GM19463 (cell line): ENCODE measurements around the gene PRMT1.
"Not testable (repeated sequence)": the region's sequence is repeated elsewhere in the genome, so short reads cannot be mapped to it uniquely, and the experiment has no call there.

Experiments used
- ATAC-seq: cut with Tn5 transposase; IDR thresholded peaks from one replicate; pipeline ENCODE4 v1.9.1; 2021; ENCODE audit warnings: mild to moderate bottlenecking, moderate library complexity; ENCODE audit not compliant: unreplicated experiment

PRMT1 gene

DNA sequence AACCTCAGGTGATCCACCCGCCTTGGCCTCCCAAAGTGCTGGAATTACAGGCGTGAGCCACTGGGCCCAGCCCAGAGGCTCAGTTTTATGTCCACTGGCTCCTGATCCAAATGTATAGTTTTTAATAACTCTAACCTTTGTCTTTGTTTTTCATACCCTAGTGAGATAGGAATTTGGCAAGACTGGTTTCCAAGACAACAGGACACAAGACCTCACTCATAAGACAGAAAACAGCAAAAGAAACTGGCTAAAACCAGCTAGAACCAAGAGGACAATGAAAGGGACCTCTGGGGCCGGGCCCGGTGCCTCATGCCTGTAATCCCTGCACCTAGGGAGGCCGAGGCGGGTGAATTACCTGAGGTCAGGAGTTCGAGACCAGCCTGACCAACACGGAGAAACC lies 41.4 kb downstream of the PRMT1 start:
- no peak for ATAC-seq

DNA sequence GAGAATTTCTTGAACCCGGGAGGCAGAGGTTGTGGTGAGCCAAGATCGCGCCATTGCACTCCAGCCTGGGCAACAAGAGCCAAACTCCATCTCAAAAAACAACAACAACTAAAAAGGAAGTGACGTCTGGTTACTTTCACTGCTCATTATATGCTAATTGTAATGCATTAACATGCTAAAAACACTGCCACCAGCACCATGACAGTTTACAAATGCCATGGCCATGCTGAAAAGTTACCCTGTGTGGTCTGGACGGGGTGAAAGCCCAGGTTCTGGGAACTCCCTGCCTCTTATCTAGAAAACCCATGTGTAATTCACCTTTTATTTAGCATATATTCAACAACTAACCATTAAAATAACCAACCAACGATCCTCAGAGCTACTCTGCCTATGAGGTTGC lies 41.9 kb downstream of the PRMT1 start:
- no peak for ATAC-seq

DNA sequence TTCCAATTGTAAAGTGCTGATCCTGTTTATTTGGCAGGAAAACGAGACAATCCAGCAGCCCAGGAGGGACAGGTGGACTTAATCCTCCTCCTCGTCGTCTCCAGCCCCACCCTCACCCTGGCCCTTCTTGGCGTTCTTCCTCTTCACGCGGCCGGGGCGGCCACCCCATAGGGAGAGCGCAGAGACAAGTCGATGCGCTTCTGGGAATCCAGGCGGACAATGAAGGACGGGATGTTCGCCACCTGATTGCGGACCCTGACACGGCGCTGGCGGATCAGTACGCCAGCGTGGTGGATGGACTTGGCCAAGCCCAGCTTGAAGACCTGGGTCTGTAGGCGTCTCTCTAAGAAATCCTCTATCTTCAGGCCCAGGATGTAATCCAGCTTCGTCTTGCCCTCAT lies 42.3 kb downstream of the PRMT1 start:
- not testable (repeated sequence) for ATAC-seq

DNA sequence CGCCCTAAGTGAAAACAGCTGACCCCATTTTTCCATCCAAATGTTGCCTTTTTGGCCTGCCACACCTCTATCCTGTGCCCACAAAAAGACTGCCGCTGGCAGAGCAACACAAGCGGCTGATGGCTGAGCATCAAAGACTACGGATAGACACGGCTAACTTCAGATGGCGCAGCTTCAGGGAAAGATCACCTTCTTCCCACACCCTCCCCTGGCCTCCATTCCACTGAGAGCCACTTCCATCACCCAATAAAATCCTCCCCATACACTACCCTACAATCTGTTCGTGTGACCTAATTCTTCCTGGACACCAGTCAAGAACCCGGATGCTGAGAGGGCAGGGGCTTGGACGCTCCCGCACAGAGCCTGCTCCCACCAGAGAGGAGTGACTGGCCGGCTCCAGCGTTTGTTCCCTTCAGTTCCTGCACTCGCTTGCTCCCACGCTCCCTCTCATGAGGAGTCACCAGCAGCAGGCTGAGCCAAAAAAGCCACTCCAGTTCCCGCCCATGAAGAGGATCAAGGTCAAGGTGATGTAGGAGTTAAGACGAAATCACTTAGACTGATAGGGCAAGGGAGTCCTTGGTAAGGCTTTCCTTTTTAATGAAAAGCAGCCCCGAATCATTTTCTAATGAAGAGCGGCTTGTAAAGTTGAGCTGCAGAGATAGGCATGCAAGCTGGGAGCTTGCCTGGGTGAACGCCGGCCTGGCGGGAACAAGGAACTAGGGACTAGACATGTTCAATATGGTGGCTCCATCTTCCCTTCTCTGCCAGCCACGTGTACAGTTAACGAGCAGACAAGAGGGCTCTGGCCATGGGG lies 50.4 kb downstream of the PRMT1 start:
- ATAC-seq: no peak

DNA sequence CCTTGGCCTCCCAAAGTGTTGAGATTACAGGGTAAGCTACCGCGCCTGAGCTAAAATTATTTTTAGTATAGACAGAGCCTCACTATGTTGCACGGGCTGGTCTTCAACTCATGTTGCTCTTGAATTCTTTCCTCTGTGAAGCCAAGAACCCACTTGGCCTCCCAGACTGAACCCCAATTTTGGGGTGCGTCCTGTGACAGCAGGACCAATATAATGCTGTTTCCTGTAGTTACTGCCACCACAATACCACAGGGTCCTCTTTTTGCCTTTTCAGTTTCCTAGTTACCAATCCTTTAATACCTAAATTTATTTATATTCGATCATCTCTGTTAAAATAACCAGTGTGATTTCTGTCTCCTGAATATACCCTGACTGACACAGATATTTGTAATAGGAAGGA lies 53.1 kb downstream of the PRMT1 start:
- no peak for ATAC-seq
